A673 (cell line): Measurements from ENCODE around the gene LEMD1.

Experiments
- CTCF ChIP-seq: fragments of 300-800, 200-600 bp; sonication (generic); conservative IDR thresholded peaks from 2 replicates; pipeline ENCODE4 v1.5.1; 2017; ENCODE audit warnings: low read depth, mild to moderate bottlenecking, antibody characterized with exemption, low read length, moderate library complexity, mixed read lengths
- EZH2 ChIP-seq: fragments of 200-600 bp; sonication (generic); IDR thresholded peaks from 2 replicates; pipeline ENCODE4 v1.6.1; 2017; ENCODE audit warnings: borderline replicate concordance, low read depth, mild to moderate bottlenecking, mixed read lengths, antibody characterized with exemption, low read length; ENCODE audit not compliant: poor library complexity, severe bottlenecking

GRCh38 chr1:205407970-205408369 lies 13.9 kb downstream of the LEMD1 start:
- no peak for TF ChIP-seq EZH2
- TF ChIP-seq CTCF: no peak
